Psoas muscle (tissue), 8 donors: ENCODE results near the gene B3GAT1. TPM values are rescaled to one million over a fixed set of nuclear protein-coding genes. Genes with fewer than 3 reads are reported as not detected.

Experiments used
- ATAC-seq, 4 donors: fragments of 200-7000 bp; cut with Tn5 transposase; one replicate each; pipeline ENCODE4 v1.9.1; 2020; ENCODE audit warnings: moderate library complexity in 3 of 4, mild to moderate bottlenecking in 2 of 4
- DNase-seq, 2 donors: peaks; one replicate each; pipeline ENCODE4 v3.0.0-alpha.2; 2020
- H3K27ac ChIP-seq: fragments of 200-600 bp; one replicate; pipeline ENCODE4 v1.8.0; 2022
- H3K27me3 ChIP-seq, 3 donors: fragments of 200-600 bp in 1 of 3; one replicate each; pipeline versions ENCODE4 v1.6.1 to v1.8.0; 2013 to 2022; ENCODE audit warnings: low read length in 2 of 3, mild to moderate bottlenecking in 2 of 3, moderate library complexity in 1 of 3; ENCODE audit not compliant: insufficient read depth in 3 of 3
- H3K36me3 ChIP-seq, 2 donors: fragments of 200-600 bp in 1 of 2; one replicate each; pipeline versions ENCODE4 v1.6.1 to v1.8.0; 2013 to 2022; ENCODE audit warnings: low read depth in 1 of 2, mild to moderate bottlenecking in 1 of 2, moderate library complexity in 1 of 2; ENCODE audit not compliant: insufficient read depth in 1 of 2
- H3K4me1 ChIP-seq: fragments of 200-600 bp; one replicate; pipeline ENCODE4 v1.8.0; 2022
- H3K4me3 ChIP-seq: fragments of 200-600 bp; one replicate; pipeline ENCODE4 v1.8.0; 2022; ENCODE audit warnings: mild to moderate bottlenecking
- H3K9me3 ChIP-seq: fragments of 200-600 bp; one replicate; pipeline ENCODE4 v1.8.0; 2022
- CTCF ChIP-seq: fragments of 200-600 bp; IDR thresholded peaks from one replicate; pipeline ENCODE4 v1.8.0; 2022; ENCODE audit warnings: antibody characterized with exemption
- WGBS, 3 donors: extraction: QIAGEN DNeasy Blood & Tissue Kit; methylation state at CpG; one replicate each; pipeline versions ENCODE4 v1.1.6 to v1.1.7; 2013; 5-methylcytosine and 5-hydroxymethylcytosine counted together
- intact Hi-C, 2 donors: fragments of 100-400 bp; cut with DNase I; formaldehyde crosslinking; loops; one replicate each; pipeline versions ENCODE4 v1.11.0 to v1.14.2; 2022
- polyA plus RNA-seq, 3 donors: library from polyadenylated mRNA; stranded (reverse); fragments of 200-250 nt; gene quantifications; one replicate each; pipeline ENCODE4 v1.2.3, GENCODE V29; 2013
- total RNA-seq, 4 donors: library from RNA; stranded (reverse); fragmentation: NEBNext Ultra II Directional in 2 of 4; extraction: Animal tissue kit (Norgen Biotek cat#: 25700) in 2 of 4; gene quantifications; one replicate each; pipeline versions ENCODE4 v1.2.1 to v1.2.4, GENCODE V29; 2021 to 2023
- donor health status: healthy with polysubstance abuse.
- donor health status: DM: no; HTN: no; CAD: no; lungs with moderate emphysema.
- donor health status: Bipolar disorder and iron deficiency.
- donor health status: healthy.
- donor health status: DM: yes; HTN: yes; CAD: no.
- donor health status: DM: no; HTN: no; CAD: no.
- donor health status: DM: no; HTN: no; CAD: no.
- donor health status: DM: yes; HTN: yes; CAD: no.

Gene B3GAT1
- total and polyA plus RNA-seq, 7 donors, result 0.01 to 0.13 (median 0.06) TPM; not detected in 3

- no peak for TF ChIP-seq CTCF
- ATAC-seq (no peak), DNase-seq (no peak)
- Histone ChIP-seq H3K4me1 (peaks cover 9% of the 10 kb centered on the region), H3K27me3 (peaks cover 0 to 8% (median 0%) of the 10 kb centered on the region in 3 donors), H3K36me3 (no peaks in the 10 kb centered on the region), H3K4me3 (peak overlapping the region; percentile 78), H3K27ac (no peak overlapping the region), H3K9me3 (no peaks in the 10 kb centered on the region)
- WGBS, 3 donors, result 24 to 28% (median 26%) methylated on average over 22 of the region's 22 CpGs
- intact Hi-C loops, result no loop called here
Measured at GRCh38 chr11:134330611-134331353, 81.3 kb downstream of the B3GAT1 start.

Other genes with a start within 250 kb of the B3GAT1 start
- gene NCAPD3, start 188.3 kb downstream of the B3GAT1 start, total RNA-seq, result 1 to 10 TPM; 5.3 to 7.6 (median 5.7) TPM
- 1 to 10 TPM; 2.8 to 8.7 (median 3.0) TPM for gene NCAPD3, start 188.3 kb downstream of the B3GAT1 start, polyA plus RNA-seq
- 10 to 100 TPM; 12.2 to 21.8 (median 18.5) TPM for gene VPS26B, start 187.6 kb downstream of the B3GAT1 start, total RNA-seq
- 10 to 100 TPM; 14.0 to 34.8 (median 22.7) TPM for gene VPS26B, start 187.6 kb downstream of the B3GAT1 start, polyA plus RNA-seq
- 10 to 100 TPM; 14.9 to 31.6 (median 16.8) TPM for gene THYN1, start 158.9 kb downstream of the B3GAT1 start, total RNA-seq
- gene THYN1, start 158.9 kb downstream of the B3GAT1 start, polyA plus RNA-seq, result 10 to 100 TPM; 20.4 to 33.5 (median 26.9) TPM
- 10 to 100 TPM; 22.9 to 33.9 (median 30.1) TPM for gene ACAD8, start 158.7 kb downstream of the B3GAT1 start, total RNA-seq
- gene ACAD8, start 158.7 kb downstream of the B3GAT1 start, polyA plus RNA-seq, result 10 to 100 TPM; 20.4 to 34.6 (median 28.2) TPM
- not detected for gene GLB1L3, start 135.9 kb downstream of the B3GAT1 start, total RNA-seq
- not detected for gene GLB1L3, start 135.9 kb downstream of the B3GAT1 start, polyA plus RNA-seq
- 1 to 10 TPM in 2 of 4 donors, under 1 TPM in 2; 0.30 to 1.5 (median 0.87) TPM for gene GLB1L2, start 80.3 kb downstream of the B3GAT1 start, total RNA-seq
- gene GLB1L2, start 80.3 kb downstream of the B3GAT1 start, polyA plus RNA-seq, result 1 to 10 TPM in 1 of 3 donors, under 1 TPM in 2; 0.14 to 1.2 (median 0.91) TPM